ENCODE measurements around the gene MMP17.

GRCh38 chr12:131845121-131845520, 16.9 kb downstream of the MMP17 start:
- TF ChIP-seq CTCF (IDR thresholded peaks at IDR 0.05) (no peak), POLR2A (IDR thresholded peaks at IDR 0.05) (no peak)

All from thyroid gland (tissue), 4 donors.